IPS DF 4.7 (cell line): ENCODE measurements around the gene KCNH1.

Experiments used
- DNase-seq: peaks from one replicate; pipeline ENCODE4 v3.0.0-alpha.2; 2013; ENCODE audit warnings: low spot score; ENCODE audit errors: extremely low read depth

KCNH1 gene

GRCh38 chr1:210727709-210728108, 406.2 kb downstream of the KCNH1 start:
- no peak for DNase-seq

- peak; percentile 38 for DNase-seq
These were observed 407.3 kb downstream of the KCNH1 start for GRCh38 chr1:210726621-210727020.

- DNase-seq, result no peak
These were observed 409.2 kb downstream of the KCNH1 start for GRCh38 chr1:210724768-210725167.

- no peak for DNase-seq
These were observed 410.3 kb downstream of the KCNH1 start for GRCh38 chr1:210723646-210724045.

GRCh38 chr1:210722410-210723081, 411.4 kb downstream of the KCNH1 start:
- no peak for DNase-seq

GRCh38 chr1:210715072-210715471, 418.9 kb downstream of the KCNH1 start:
- no peak for DNase-seq

- no peak for DNase-seq
These were observed 421.9 kb downstream of the KCNH1 start for GRCh38 chr1:210711825-210712612.

- DNase-seq, result no peak
These were observed 424.2 kb downstream of the KCNH1 start for GRCh38 chr1:210709701-210710100.

GRCh38 chr1:210707300-210708240, 426.4 kb downstream of the KCNH1 start:
- DNase-seq, result no peak

- no peak for DNase-seq
These were observed 427.7 kb downstream of the KCNH1 start for GRCh38 chr1:210706246-210706645.

- no peak for DNase-seq
These were observed 428.9 kb downstream of the KCNH1 start for GRCh38 chr1:210705086-210705485.

- no peak for DNase-seq
These were observed 430.4 kb downstream of the KCNH1 start for GRCh38 chr1:210703593-210703992.

- peak; percentile 14 for DNase-seq
These were observed 431.4 kb downstream of the KCNH1 start for GRCh38 chr1:210702506-210702905.

GRCh38 chr1:210700511-210700910, 433.4 kb downstream of the KCNH1 start:
- DNase-seq, result no peak

- DNase-seq, result no peak
These were observed 433.9 kb downstream of the KCNH1 start for GRCh38 chr1:210700083-210700482.

- no peak for DNase-seq
These were observed 435.3 kb downstream of the KCNH1 start for GRCh38 chr1:210698661-210699060.

- no peak for DNase-seq
These were observed 436.8 kb downstream of the KCNH1 start for GRCh38 chr1:210697185-210697584.

- no peak for DNase-seq
These were observed 437.2 kb downstream of the KCNH1 start for GRCh38 chr1:210696709-210697108.

- no peak for DNase-seq
These were observed 438.9 kb downstream of the KCNH1 start for GRCh38 chr1:210695026-210695425.

- DNase-seq, result no peak
These were observed 441.2 kb downstream of the KCNH1 start for GRCh38 chr1:210692796-210693195.

GRCh38 chr1:210691039-210691610, 442.8 kb downstream of the KCNH1 start:
- DNase-seq, result no peak
